CD4-positive, alpha-beta T cell (primary cell): Measurements from ENCODE around the gene EYA2. TPM values are rescaled to one million over a fixed set of nuclear protein-coding genes. Genes with fewer than 3 reads are reported as not detected.

ENCODE experiments used
- ATAC-seq: fragments of 200-7000 bp; cut with Tn5 transposase; one replicate; pipeline ENCODE4 v1.10.0; 2022; ENCODE audit warnings: mild to moderate bottlenecking; ENCODE audit not compliant: poor library complexity
- CTCF ChIA-PET: fragments of 350-600 bp; sonication (Branson Sonifier 250); formaldehyde crosslinking; loops from one replicate; lab custom pipeline; 2021; ENCODE audit warnings: antibody characterized with exemption, inconsistent platforms; lab: Charles Lee
- POLR2A ChIA-PET: fragments of 350-600 bp; sonication (Branson Sonifier 250); formaldehyde crosslinking; loops from one replicate; lab custom pipeline; 2021; ENCODE audit warnings: antibody characterized with exemption, inconsistent platforms; lab: Charles Lee
- DNase-seq, 14 experiments: peaks; one replicate each; pipeline ENCODE4 v3.0.0-alpha.2; 2013 to 2020; ENCODE audit warnings: mixed read lengths in 2 of 14
- H3K27ac ChIP-seq, 2 donors: one replicate each; pipeline versions ENCODE4 v1.5.1 to v1.7.0; 2013; ENCODE audit warnings: low read length in 2 of 2, low read depth in 1 of 2, mild to moderate bottlenecking in 1 of 2
- H3K27me3 ChIP-seq, 2 experiments: 1 replicate in 1 of 2; 2 replicates in 1 of 2; pipeline versions ENCODE4 v1.6.1 to v1.7.0; 2013; ENCODE audit warnings: low read length in 2 of 2, control low read depth in 1 of 2, mild to moderate bottlenecking in 1 of 2, moderate library complexity in 1 of 2; ENCODE audit not compliant: insufficient read depth in 2 of 2, control insufficient read depth in 1 of 2
- H3K36me3 ChIP-seq: one replicate; pipeline ENCODE4 v1.6.1; 2013; ENCODE audit warnings: low read length, control low read depth; ENCODE audit not compliant: insufficient read depth
- H3K4me1 ChIP-seq: one replicate; pipeline ENCODE4 v1.6.1; 2013; ENCODE audit warnings: low read length, control low read depth; ENCODE audit not compliant: insufficient read depth
- H3K4me3 ChIP-seq: one replicate; pipeline ENCODE4 v1.5.1; 2013; ENCODE audit warnings: mild to moderate bottlenecking, low read length, moderate library complexity
- H3K9me3 ChIP-seq, 2 experiments: 1 replicate in 1 of 2; 2 replicates in 1 of 2; pipeline versions ENCODE4 v1.6.1 to v1.7.0; 2013; ENCODE audit warnings: low read length in 2 of 2, mild to moderate bottlenecking in 2 of 2, control low read depth in 1 of 2, moderate library complexity in 1 of 2; ENCODE audit not compliant: control insufficient read depth in 1 of 2, insufficient read depth in 1 of 2
- H3K27ac Mint-ChIP-seq: one replicate; pipeline ENCODE4 v1.8.0; 2020; ENCODE audit warnings: mixed read lengths
- H3K27me3 Mint-ChIP-seq: one replicate; pipeline ENCODE4 v1.8.0; 2021; ENCODE audit warnings: mixed read lengths
- H3K36me3 Mint-ChIP-seq: one replicate; pipeline ENCODE4 v1.8.0; 2021; ENCODE audit warnings: low read depth, mixed read lengths
- H3K4me1 Mint-ChIP-seq: one replicate; pipeline ENCODE4 v1.8.0; 2021; ENCODE audit warnings: low read depth, mixed read lengths
- H3K4me3 Mint-ChIP-seq: one replicate; pipeline ENCODE4 v1.8.0; 2020; ENCODE audit warnings: mild to moderate bottlenecking, mixed read lengths
- H3K9me3 Mint-ChIP-seq: one replicate; pipeline ENCODE4 v1.8.0; 2020; ENCODE audit warnings: mixed read lengths
- intact Hi-C, 2 experiments: fragments of 100-400 bp; cut with DNase I in 1 of 2; cut with micrococcal nuclease in 1 of 2; formaldehyde crosslinking; loops; one replicate each; pipeline versions ENCODE4 v1.15.1 to v1.9.0; 2023 to 2025; cut with DNase I, micrococcal nuclease
- total RNA-seq, 174 experiments: library from RNA in 2 of 174; stranded (reverse) in 2 of 174; gene quantifications; one replicate each; pipeline ENCODE4 v1.2.3 and lab custom pipeline; 2021 to 2026
- TF ChIP-seq, protein P1 (sequence below): fragments of 200-600 bp; IDR thresholded peaks from one replicate; pipeline ENCODE4 v1.8.0; 2022; ENCODE audit warnings: antibody characterized with exemption, mild to moderate bottlenecking

Gene EYA2
- total RNA-seq, 2 experiments from 2014 or later: not detected

DNA sequence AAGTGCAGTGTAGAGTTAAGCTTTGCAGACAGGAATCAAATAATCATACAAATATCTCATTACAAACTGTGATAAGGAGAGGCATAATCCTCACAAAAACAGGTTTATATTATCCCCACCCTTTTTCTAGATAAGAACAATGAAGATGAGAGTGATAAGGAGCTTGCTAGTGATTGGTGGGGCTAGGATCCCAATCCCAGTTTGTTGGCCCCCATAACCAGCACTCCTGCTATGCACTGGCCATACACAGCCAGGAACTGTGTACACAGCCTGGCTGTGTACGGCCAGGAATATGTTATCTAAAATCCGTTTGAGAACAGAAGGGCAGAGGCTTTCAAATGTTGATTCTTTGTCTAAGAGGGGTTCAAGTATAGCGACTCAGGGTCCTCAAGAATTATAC is 180.6 kb downstream of the EYA2 start:
- H3K4me1 ChIP-seq: no peaks in the 10 kb centered on the region
- H3K36me3 ChIP-seq: no peaks in the 10 kb centered on the region
- intact Hi-C loops: no loop called here
- TF ChIP-seq, protein P1, sequence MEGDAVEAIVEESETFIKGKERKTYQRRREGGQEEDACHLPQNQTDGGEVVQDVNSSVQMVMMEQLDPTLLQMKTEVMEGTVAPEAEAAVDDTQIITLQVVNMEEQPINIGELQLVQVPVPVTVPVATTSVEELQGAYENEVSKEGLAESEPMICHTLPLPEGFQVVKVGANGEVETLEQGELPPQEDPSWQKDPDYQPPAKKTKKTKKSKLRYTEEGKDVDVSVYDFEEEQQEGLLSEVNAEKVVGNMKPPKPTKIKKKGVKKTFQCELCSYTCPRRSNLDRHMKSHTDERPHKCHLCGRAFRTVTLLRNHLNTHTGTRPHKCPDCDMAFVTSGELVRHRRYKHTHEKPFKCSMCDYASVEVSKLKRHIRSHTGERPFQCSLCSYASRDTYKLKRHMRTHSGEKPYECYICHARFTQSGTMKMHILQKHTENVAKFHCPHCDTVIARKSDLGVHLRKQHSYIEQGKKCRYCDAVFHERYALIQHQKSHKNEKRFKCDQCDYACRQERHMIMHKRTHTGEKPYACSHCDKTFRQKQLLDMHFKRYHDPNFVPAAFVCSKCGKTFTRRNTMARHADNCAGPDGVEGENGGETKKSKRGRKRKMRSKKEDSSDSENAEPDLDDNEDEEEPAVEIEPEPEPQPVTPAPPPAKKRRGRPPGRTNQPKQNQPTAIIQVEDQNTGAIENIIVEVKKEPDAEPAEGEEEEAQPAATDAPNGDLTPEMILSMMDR: no peak
- Mint-ChIP-seq H3K27ac (no peak overlapping the region), H3K27me3 (peaks cover 36% of the 10 kb centered on the region), H3K9me3 (peaks cover 8% of the 10 kb centered on the region), H3K36me3 (no peaks in the 10 kb centered on the region), H3K4me1 (no peaks in the 10 kb centered on the region), H3K4me3 (no peak overlapping the region)
- H3K27me3 ChIP-seq: peaks cover 5 to 6% of the 10 kb centered on the region in 2 experiments
- ATAC-seq: no peak
- ChIA-PET CTCF (no interaction called here), POLR2A (no interaction called here)
- H3K4me3 ChIP-seq: no peak overlapping the region
- H3K27ac ChIP-seq: no peak overlapping the region
- no peaks in the 10 kb centered on the region for H3K9me3 ChIP-seq
- no peak for DNase-seq

DNA sequence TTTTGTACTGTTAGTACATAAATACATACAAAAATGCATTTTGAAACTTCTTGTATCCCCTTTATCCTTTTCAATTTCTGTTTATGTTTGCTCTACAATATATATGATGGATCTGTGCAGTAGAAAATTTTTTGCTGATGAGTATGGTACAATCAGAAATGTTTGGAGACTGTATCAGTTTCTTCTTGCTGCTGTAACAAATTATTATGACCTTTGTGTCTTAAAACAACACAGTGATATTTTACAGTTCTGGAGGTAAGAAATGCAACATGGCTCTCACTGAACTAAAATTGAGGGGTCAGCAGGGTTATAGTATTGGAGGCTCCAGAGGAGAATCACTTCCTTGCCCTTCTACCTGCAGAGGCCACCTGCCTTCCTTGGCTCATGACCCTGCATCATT is 184.4 kb downstream of the EYA2 start:
- no peak for ATAC-seq
- no peaks in the 10 kb centered on the region for H3K36me3 Mint-ChIP-seq

DNA sequence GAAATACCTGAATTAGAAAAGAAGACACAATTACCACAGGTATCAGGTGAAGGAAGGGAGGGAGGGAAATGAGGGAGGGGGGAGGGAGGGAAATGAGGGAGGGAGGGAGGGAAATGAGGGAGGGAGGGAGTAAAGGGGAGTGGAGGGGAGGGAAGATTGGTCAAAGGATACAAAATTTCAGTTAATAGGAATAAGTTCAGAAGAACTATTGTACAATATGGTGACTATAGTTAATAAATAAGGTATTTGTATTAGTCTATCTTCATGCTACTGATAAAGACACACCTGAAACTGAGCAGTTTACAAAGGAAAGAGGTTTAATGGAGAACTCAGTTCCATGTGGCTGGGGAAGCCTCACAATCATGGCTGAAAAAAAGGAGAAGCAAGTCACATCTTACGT is 185.7 kb downstream of the EYA2 start:
- Mint-ChIP-seq H3K27me3 (peaks cover 35% of the 10 kb centered on the region), H3K9me3 (peaks cover 8% of the 10 kb centered on the region), H3K36me3 (no peaks in the 10 kb centered on the region), H3K27ac (no peak overlapping the region), H3K4me1 (no peaks in the 10 kb centered on the region), H3K4me3 (no peak overlapping the region)
- Histone ChIP-seq H3K9me3 (no peaks in the 10 kb centered on the region), H3K27me3 (peaks cover 0 to 5% of the 10 kb centered on the region in 2 experiments), H3K4me1 (no peaks in the 10 kb centered on the region), H3K36me3 (no peaks in the 10 kb centered on the region), H3K27ac (no peak overlapping the region), H3K4me3 (no peak overlapping the region)
- DNase-seq (no peak), ATAC-seq (no peak)
- POLR2A ChIA-PET: no interaction called here
- TF ChIP-seq, protein P1: no peak
- CTCF ChIA-PET: no interaction called here
- intact Hi-C loops: no loop called here

More for the DNA sequence above, 184.4 kb downstream of the EYA2 start:
- H3K4me1 Mint-ChIP-seq: no peaks in the 10 kb centered on the region
- intact Hi-C loops: no loop called here
- DNase-seq: no peak
- H3K4me1 ChIP-seq: no peaks in the 10 kb centered on the region
- peaks cover 8% of the 10 kb centered on the region for H3K9me3 Mint-ChIP-seq
- peaks cover 0 to 5% of the 10 kb centered on the region in 2 experiments for H3K27me3 ChIP-seq
- TF ChIP-seq, protein P1: no peak
- H3K4me3 ChIP-seq: no peak overlapping the region
- H3K27ac ChIP-seq: no peak overlapping the region
- no peaks in the 10 kb centered on the region for H3K36me3 ChIP-seq
- CTCF ChIA-PET: no interaction called here
- peaks cover 37% of the 10 kb centered on the region for H3K27me3 Mint-ChIP-seq
- no peaks in the 10 kb centered on the region for H3K9me3 ChIP-seq
- no peak overlapping the region for H3K27ac Mint-ChIP-seq
- H3K4me3 Mint-ChIP-seq: no peak overlapping the region
- POLR2A ChIA-PET: no interaction called here
